HG02852 (cell line): ENCODE data around the gene ALS2CL.

ENCODE experiments used
- ATAC-seq: cut with Tn5 transposase; IDR thresholded peaks from one replicate; pipeline ENCODE4 v1.9.1; 2021; ENCODE audit warnings: mild to moderate bottlenecking, moderate library complexity; ENCODE audit not compliant: unreplicated experiment

Gene ALS2CL

GRCh38 chr3:46716461-46717441 lies 23.3 kb upstream of the ALS2CL start:
- ATAC-seq: no peak

GRCh38 chr3:46715507-46716175 lies 22.2 kb upstream of the ALS2CL start:
- ATAC-seq: no peak

GRCh38 chr3:46714728-46715506 lies 21.4 kb upstream of the ALS2CL start:
- ATAC-seq: no peak

- no peak for ATAC-seq
Observed at GRCh38 chr3:46713898-46714552, 20.5 kb upstream of the ALS2CL start.

GRCh38 chr3:46713050-46713897 lies 19.8 kb upstream of the ALS2CL start:
- no peak for ATAC-seq

- ATAC-seq: no peak
Observed at GRCh38 chr3:46712191-46713049, 18.9 kb upstream of the ALS2CL start.

- no peak for ATAC-seq
Observed at GRCh38 chr3:46711760-46712159, 18.3 kb upstream of the ALS2CL start.

GRCh38 chr3:46711305-46711704 lies 17.8 kb upstream of the ALS2CL start:
- no peak for ATAC-seq

- no peak for ATAC-seq
Observed at GRCh38 chr3:46710671-46711295, 17.3 kb upstream of the ALS2CL start.

GRCh38 chr3:46710229-46710628 lies 16.8 kb upstream of the ALS2CL start:
- no peak for ATAC-seq

GRCh38 chr3:46709721-46710120 lies 16.2 kb upstream of the ALS2CL start:
- ATAC-seq: no peak

GRCh38 chr3:46709157-46709654 lies 15.7 kb upstream of the ALS2CL start:
- no peak for ATAC-seq

GRCh38 chr3:46708401-46709156 lies 15.1 kb upstream of the ALS2CL start:
- ATAC-seq: no peak

GRCh38 chr3:46707601-46708011 lies 14.1 kb upstream of the ALS2CL start:
- ATAC-seq: no peak

GRCh38 chr3:46706771-46707582 lies 13.5 kb upstream of the ALS2CL start:
- no peak for ATAC-seq

GRCh38 chr3:46705751-46706552 lies 12.5 kb upstream of the ALS2CL start:
- ATAC-seq: no peak
